ENCODE measurements around the gene RALGAPA1. TPM values are rescaled to one million over a fixed set of nuclear protein-coding genes. Genes with fewer than 3 reads are reported as not detected.
"Not testable (repeated sequence)": the region's sequence is repeated elsewhere in the genome, so short reads cannot be mapped to it uniquely, and the experiment has no call there.

The RALGAPA1 gene
- total RNA-seq, 4 donors from 2014 or later: 81.9 to 113 (median 99.6) TPM

- peaks cover 0 to 65% (median 0%) of the 10 kb centered on the region in 3 donors for H3K36me3 ChIP-seq
- 100% methylated on average over 1 of the region's 1 CpG for WGBS, 2 donors
- not testable (repeated sequence) for H3K4me1 ChIP-seq; H3K27ac ChIP-seq; H3K4me3 ChIP-seq; DNase-seq (ENCODE audit: low spot score in 2 of 2); H3K27me3 ChIP-seq
- H3K9me3 ChIP-seq: peaks cover 0 to 19% (median 2%) of the 10 kb centered on the region in 4 donors
Measured at GRCh38 chr14:35619461-35619860, 189.6 kb downstream of the RALGAPA1 start.

GRCh38 chr14:35617500-35617899, 191.6 kb downstream of the RALGAPA1 start:
- Histone ChIP-seq H3K36me3 (peaks cover 0 to 68% (median 0%) of the 10 kb centered on the region in 3 donors), H3K27me3 (no peaks in the 10 kb centered on the region), H3K27ac (no peak overlapping the region), H3K4me1 (no peaks in the 10 kb centered on the region), H3K9me3 (peaks cover 0 to 19% (median 2%) of the 10 kb centered on the region in 4 donors), H3K4me3 (no peak overlapping the region)
- TF ChIP-seq EP300 (IDR thresholded peaks at IDR 0.05) (no peak), POLR2A (IDR thresholded peaks at IDR 0.05) (no peak)
- TF ChIP-seq, protein P1, sequence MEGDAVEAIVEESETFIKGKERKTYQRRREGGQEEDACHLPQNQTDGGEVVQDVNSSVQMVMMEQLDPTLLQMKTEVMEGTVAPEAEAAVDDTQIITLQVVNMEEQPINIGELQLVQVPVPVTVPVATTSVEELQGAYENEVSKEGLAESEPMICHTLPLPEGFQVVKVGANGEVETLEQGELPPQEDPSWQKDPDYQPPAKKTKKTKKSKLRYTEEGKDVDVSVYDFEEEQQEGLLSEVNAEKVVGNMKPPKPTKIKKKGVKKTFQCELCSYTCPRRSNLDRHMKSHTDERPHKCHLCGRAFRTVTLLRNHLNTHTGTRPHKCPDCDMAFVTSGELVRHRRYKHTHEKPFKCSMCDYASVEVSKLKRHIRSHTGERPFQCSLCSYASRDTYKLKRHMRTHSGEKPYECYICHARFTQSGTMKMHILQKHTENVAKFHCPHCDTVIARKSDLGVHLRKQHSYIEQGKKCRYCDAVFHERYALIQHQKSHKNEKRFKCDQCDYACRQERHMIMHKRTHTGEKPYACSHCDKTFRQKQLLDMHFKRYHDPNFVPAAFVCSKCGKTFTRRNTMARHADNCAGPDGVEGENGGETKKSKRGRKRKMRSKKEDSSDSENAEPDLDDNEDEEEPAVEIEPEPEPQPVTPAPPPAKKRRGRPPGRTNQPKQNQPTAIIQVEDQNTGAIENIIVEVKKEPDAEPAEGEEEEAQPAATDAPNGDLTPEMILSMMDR (IDR thresholded peaks at IDR 0.05): no peak
- no peak for DNase-seq (ENCODE audit: low spot score in 2 of 2)
- 94 to 97% methylated on average over 3 of the region's 3 CpGs for WGBS, 2 donors

- Histone ChIP-seq H3K4me1 (no peaks in the 10 kb centered on the region), H3K9me3 (no peaks in the 10 kb centered on the region), H3K27ac (no peak overlapping the region), H3K4me3 (no peak overlapping the region), H3K27me3 (no peaks in the 10 kb centered on the region), H3K36me3 (peaks cover 0 to 73% (median 0%) of the 10 kb centered on the region in 3 donors)
- DNase-seq (ENCODE audit: low spot score in 2 of 2): no peak
- WGBS, 2 donors: 71% methylated on average over 3 of the region's 3 CpGs
- TF ChIP-seq POLR2A (IDR thresholded peaks at IDR 0.05): no peak
- TF ChIP-seq, protein P1 (IDR thresholded peaks at IDR 0.05): no peak
- TF ChIP-seq EP300 (IDR thresholded peaks at IDR 0.05): no peak
Measured at GRCh38 chr14:35607380-35607779, 201.7 kb downstream of the RALGAPA1 start.

DNA sequence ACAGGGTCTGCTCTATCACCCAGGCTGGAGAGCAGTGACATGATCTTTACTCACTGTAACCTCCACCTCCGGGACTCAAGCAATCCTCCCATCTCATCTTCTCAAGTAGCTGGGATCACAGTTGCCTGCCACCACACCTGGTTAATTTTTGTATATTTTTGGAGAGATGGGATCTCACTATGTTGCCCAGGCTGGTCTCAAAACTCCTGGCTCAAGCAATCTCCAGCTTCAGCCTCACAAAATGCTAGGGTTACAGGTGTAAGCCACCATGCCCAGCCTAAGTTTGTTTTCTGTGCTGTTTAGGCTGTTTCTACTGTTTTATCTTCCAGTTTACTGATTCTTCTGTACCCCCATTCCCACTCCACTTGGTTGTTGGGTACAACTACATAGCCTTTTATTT, 208.8 kb downstream of the RALGAPA1 start:
- 90 to 100% methylated on average over 1 of the region's 1 CpG for WGBS, 2 donors
- peaks cover 0 to 94% (median 0%) of the 10 kb centered on the region in 3 donors for H3K36me3 ChIP-seq
- no peak overlapping the region for H3K27ac ChIP-seq
- H3K9me3 ChIP-seq: no peaks in the 10 kb centered on the region
- no peak overlapping the region for H3K4me3 ChIP-seq
- TF ChIP-seq POLR2A (IDR thresholded peaks at IDR 0.05) (no peak), EP300 (IDR thresholded peaks at IDR 0.05) (no peak)
- TF ChIP-seq, protein P1 (IDR thresholded peaks at IDR 0.05): no peak
- H3K4me1 ChIP-seq: no peaks in the 10 kb centered on the region
- no peaks in the 10 kb centered on the region for H3K27me3 ChIP-seq
- DNase-seq (ENCODE audit: low spot score in 2 of 2): no peak

DNA sequence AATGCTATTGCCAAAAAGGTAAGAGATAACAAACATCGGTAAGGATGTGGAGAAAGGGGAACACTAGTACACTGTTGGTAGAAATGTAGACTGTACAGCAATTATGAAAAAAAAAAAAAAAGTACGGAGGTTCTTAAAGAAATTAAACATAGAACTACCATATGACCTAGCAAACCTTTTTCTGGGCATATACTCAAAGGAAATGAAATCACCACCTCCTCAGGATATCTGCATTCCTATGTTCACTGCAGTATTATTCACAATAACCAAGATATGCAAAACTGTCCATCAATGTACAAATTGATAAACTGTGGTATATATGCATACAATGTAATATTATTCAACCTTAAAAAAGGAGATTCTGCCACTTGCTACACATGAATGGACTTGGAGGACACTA, 214.5 kb downstream of the RALGAPA1 start:
- no peak for DNase-seq (ENCODE audit: low spot score in 2 of 2)
- TF ChIP-seq, protein P1 (IDR thresholded peaks at IDR 0.05): no peak
- TF ChIP-seq POLR2A (IDR thresholded peaks at IDR 0.05) (no peak), EP300 (IDR thresholded peaks at IDR 0.05) (no peak)
- Histone ChIP-seq H3K36me3 (peaks cover 0 to 92% (median 0%) of the 10 kb centered on the region in 3 donors), H3K27ac (no peak overlapping the region), H3K27me3 (no peaks in the 10 kb centered on the region), H3K4me3 (no peak overlapping the region), H3K9me3 (peaks cover 0 to 7% (median 0%) of the 10 kb centered on the region in 4 donors), H3K4me1 (no peaks in the 10 kb centered on the region)
- 93 to 96% methylated on average over 2 of the region's 2 CpGs for WGBS, 2 donors

DNA sequence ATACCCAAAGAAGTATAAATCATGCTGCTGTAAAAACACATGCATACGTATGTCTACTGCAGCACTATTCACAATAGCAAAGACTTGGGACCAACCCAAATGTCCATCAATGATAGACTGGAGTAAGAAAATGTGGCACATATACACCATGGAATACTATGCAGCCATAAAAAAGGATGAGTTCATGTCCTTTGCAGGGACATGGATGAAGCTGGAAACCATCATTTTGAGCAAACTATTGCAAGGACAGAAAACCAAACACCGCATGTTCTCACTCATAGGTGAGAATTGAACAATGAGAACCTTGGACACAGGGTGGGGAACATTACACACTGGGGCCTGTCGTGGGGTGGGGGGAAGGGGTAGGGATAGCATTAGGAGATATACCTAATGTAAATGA, 221.7 kb downstream of the RALGAPA1 start:
- H3K36me3 ChIP-seq: peaks cover 0 to 92% (median 2%) of the 10 kb centered on the region in 3 donors
- not testable (repeated sequence) for H3K27me3 ChIP-seq; DNase-seq (ENCODE audit: low spot score in 2 of 2); H3K4me3 ChIP-seq; H3K4me1 ChIP-seq; H3K9me3 ChIP-seq; H3K27ac ChIP-seq
- WGBS, 2 donors: 100% methylated on average over 3 of the region's 3 CpGs
